ENCODE measurements around the gene AKNA. TPM values are rescaled to one million over a fixed set of nuclear protein-coding genes. Genes with fewer than 3 reads are reported as not detected.

The AKNA gene
- total and polyA plus RNA-seq, 2 donors (not counting 1 experiment from before 2014, with no cell fraction given), result 178 to 407 TPM

- no peaks in the 10 kb centered on the region for H3K9me3 Mint-ChIP-seq (ENCODE audit: insufficient read depth)
- peak overlapping the region; percentile 79 for H3K4me3 Mint-ChIP-seq
- peaks cover 13% of the 10 kb centered on the region for H4K20me1 ChIP-seq (ENCODE audit: control insufficient read depth, insufficient read depth, low read length, poor library complexity, severe bottlenecking)
- ChIA-PET CTCF (interaction anchor here (0.7 to 5.6 kb wide), 12 partner anchors 8 to 135 kb away, joined by 3 to 85 read pairs (median 4); partner anchors contain the start of gene AKNA), POLR2A (interaction anchor here (0.7 to 5.1 kb wide), 17 partner anchors 9 to 598 kb away, joined by 3 to 135 read pairs (median 5); partner anchors contain the start of gene AKNA)
- TF ChIP-seq CTCF (IDR thresholded peaks at IDR 0.05) (no peak), EZH2 (IDR thresholded peaks at IDR 0.05; ENCODE audit: borderline replicate concordance, insufficient read depth, low read depth, low read length, poor library complexity, severe bottlenecking) (no peak)
- H3K4me1 Mint-ChIP-seq, result peaks cover 91% of the 10 kb centered on the region
- H3K27ac Mint-ChIP-seq, result peak overlapping the region; percentile 97
- peaks cover 86 to 96% of the 10 kb centered on the region in 2 donors for H3K4me1 ChIP-seq (ENCODE audit: control insufficient read depth in 2 of 2, insufficient read depth in 2 of 2, low read length in 2 of 2)
- peak overlapping the region in 3 of 5 experiments; percentile 13 to 33 (median 19) for H3K4me3 ChIP-seq (ENCODE audit: control extremely low read depth in 1 of 5, extremely low read depth in 1 of 5, insufficient read depth in 1 of 5, low read depth in 2 of 5, low read length in 4 of 5)
- intact Hi-C loops (cut with micrococcal nuclease), result loop anchor here (1.0 to 5.0 kb wide), 5 partner anchors 9 to 79 kb away; no protein-coding TSS in a partner anchor
- peaks cover 60% of the 10 kb centered on the region for H3K79me2 ChIP-seq (ENCODE audit: control insufficient read depth, insufficient read depth, low read length)
- H3K9me3 ChIP-seq (ENCODE audit: control extremely low read depth in 1 of 3, control insufficient read depth in 2 of 3, insufficient read depth in 1 of 3, low read length in 2 of 3), result no peaks in the 10 kb centered on the region
- ATAC-seq (ENCODE audit: low read depth), result peak; percentile 93
- 0% methylated on average over 4 of the region's 9 CpGs for WGBS (ENCODE audit: insufficient coverage)
- DNase-seq, result peak; percentile 96
- no peaks in the 10 kb centered on the region for H3K27me3 ChIP-seq (replicated peaks in 1 of 4; ENCODE audit: control extremely low read depth in 1 of 4, control insufficient read depth in 3 of 4, insufficient read depth in 4 of 4, low read length in 3 of 4)
- H3K4me2 ChIP-seq (replicated peaks; ENCODE audit: low read depth, low read length, poor library complexity, severe bottlenecking), result peak overlapping the region; percentile 75
- peaks cover 2 to 88% of the 10 kb centered on the region in 2 experiments for H3K36me3 ChIP-seq (replicated peaks in 1 of 2; ENCODE audit: control extremely low read depth in 1 of 2, control insufficient read depth in 1 of 2, extremely low read depth in 1 of 2, insufficient read depth in 2 of 2, low read length in 1 of 2)
- H3K9ac ChIP-seq (ENCODE audit: low read length), result peak overlapping the region; percentile 38
- peak overlapping the region; percentile 92 to 95 for H3K27ac ChIP-seq (ENCODE audit: low read length in 2 of 2)
- H2AFZ ChIP-seq (ENCODE audit: insufficient read depth, low read depth, low read length, poor library complexity, severe bottlenecking), result no peak overlapping the region
- no peaks in the 10 kb centered on the region for H3K27me3 Mint-ChIP-seq
Observed at GRCh38 chr9:114372921-114373448, 14.8 kb downstream of the AKNA start.
